ENCODE results near the gene DAB2IP.
"Not testable (repeated sequence)": the region's sequence is repeated elsewhere in the genome, so short reads cannot be mapped to it uniquely, and the experiment has no call there.

DAB2IP gene

DNA sequence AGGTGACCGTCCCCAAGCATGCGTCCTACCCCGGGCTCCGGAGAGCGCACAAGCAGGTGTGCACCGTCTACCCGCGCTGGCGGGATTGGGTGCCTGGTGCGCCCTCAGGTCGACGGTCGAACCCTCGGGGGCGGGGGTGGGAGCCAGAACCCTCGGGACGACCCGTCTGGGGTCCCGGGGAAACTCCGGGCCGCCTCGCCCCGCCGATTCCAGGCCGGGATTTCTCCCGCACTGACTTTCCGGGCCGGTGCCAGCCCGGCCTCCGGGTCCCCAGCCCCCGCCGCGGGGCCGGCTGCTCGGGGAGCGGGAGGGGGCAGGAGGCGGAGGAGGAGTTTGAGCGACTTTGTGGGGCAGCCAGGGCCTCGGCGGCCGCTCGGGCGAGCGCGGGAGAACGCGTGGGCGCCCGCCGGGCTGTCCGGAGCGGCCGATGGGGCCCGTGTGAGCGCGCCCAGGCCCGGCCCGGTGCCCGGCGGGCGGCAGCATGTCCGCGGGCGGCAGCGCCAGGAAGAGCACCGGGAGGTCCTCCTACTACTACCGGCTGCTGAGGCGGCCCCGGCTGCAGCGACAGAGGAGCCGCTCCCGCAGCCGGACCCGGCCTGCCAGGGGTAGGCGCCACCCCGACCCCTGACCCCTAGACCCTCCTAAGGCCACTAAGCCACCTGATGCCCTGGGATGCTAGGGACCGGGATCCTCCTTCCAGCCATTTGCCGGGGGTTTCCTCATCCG lies at the start of gene DAB2IP:
TSS of gene DAB2IP (plus strand) at position 340 of the 726 bp plus-strand sequence. CDS start at position 482, 142 bp downstream.
- peak; percentile 4 for DNase-seq
- in situ Hi-C loops (cut with HindIII; ENCODE audit: low pct_ligation_motif_present, low pct_unique_long_range_greater_than_20kb, low sequenced_read_pairs), result loop anchor here (25.0 kb wide), 1 partner anchor 89 kb away; no protein-coding TSS in a partner anchor

- in situ Hi-C loops (cut with HindIII; ENCODE audit: low pct_ligation_motif_present, low pct_unique_long_range_greater_than_20kb, low sequenced_read_pairs), result no loop called here
These were observed 48.4 kb upstream of the DAB2IP start for GRCh38 chr9:121603028-121603427.

DNA sequence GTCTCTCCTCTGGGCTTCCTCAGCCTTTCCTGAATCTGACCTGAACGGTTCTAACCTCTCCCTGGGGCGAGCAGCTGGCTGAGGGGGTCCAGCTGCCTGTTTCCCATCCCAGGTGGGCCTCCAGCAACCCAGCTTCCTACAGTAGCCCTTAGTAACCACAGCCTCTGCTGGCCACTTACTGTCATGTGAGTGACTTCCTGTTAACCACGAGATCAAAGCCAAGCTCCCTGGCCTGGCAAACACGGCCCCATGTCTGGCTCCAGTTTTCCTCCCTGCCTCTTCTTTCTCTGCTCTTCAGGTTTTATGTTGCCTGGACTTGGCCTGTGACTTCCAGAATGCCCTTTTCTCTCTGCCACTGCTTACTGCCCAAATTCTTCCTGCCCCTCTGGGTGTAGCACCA lies 47.2 kb upstream of the DAB2IP start:
- no peak for DNase-seq
- in situ Hi-C loops (cut with HindIII; ENCODE audit: low pct_ligation_motif_present, low pct_unique_long_range_greater_than_20kb, low sequenced_read_pairs), result no loop called here

More at GRCh38 chr9:121603028-121603427, 48.4 kb upstream of the DAB2IP start:
- DNase-seq, result no peak

GRCh38 chr9:121604654-121605053 lies 46.8 kb upstream of the DAB2IP start:
- in situ Hi-C loops (cut with HindIII; ENCODE audit: low pct_ligation_motif_present, low pct_unique_long_range_greater_than_20kb, low sequenced_read_pairs), result no loop called here
- DNase-seq, result no peak

DNA sequence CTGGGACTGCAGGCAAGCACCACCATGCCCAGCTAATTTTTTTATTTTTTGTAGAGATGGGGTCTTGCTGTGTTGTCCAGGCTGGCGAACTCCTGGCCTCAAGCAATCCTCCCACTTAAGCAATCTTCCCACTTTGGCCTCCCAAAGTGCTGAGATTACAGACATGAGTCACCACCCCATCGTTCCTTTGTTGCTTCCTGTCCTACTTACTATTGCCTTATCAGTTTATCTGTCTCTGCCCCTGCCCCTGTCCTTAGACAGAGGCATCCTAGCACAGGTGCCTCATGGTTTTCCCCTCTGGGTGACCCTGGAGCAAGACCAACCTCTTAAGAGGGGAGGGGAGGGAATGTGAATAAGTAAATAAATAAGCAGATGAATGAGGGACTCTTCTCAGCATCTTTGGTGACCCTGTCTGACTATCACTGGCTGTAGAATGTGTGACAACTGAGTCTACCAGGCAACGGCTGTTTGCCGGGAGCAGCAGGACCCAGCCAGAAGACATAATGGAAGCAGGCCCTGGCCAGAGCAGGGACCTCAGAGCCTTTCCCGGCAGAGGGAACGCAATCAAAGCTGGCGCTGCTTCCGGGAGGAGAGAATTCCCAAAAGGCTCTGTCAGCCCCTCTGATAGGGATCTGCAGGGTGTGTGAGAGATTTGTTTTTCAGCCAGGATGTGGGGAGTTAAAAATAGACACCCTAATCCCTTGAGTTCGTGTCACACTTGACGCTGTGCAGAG lies 43.8 kb upstream of the DAB2IP start:
- in situ Hi-C loops (cut with HindIII; ENCODE audit: low pct_ligation_motif_present, low pct_unique_long_range_greater_than_20kb, low sequenced_read_pairs), result no loop called here
- no peak for DNase-seq

- no peak for DNase-seq
- in situ Hi-C loops (cut with HindIII; ENCODE audit: low pct_ligation_motif_present, low pct_unique_long_range_greater_than_20kb, low sequenced_read_pairs), result no loop called here
These were observed 43.1 kb upstream of the DAB2IP start for GRCh38 chr9:121608168-121608853.

- in situ Hi-C loops (cut with HindIII; ENCODE audit: low pct_ligation_motif_present, low pct_unique_long_range_greater_than_20kb, low sequenced_read_pairs), result no loop called here
- peak; percentile 53 for DNase-seq
These were observed 41.4 kb upstream of the DAB2IP start for GRCh38 chr9:121609822-121610637.

DNA sequence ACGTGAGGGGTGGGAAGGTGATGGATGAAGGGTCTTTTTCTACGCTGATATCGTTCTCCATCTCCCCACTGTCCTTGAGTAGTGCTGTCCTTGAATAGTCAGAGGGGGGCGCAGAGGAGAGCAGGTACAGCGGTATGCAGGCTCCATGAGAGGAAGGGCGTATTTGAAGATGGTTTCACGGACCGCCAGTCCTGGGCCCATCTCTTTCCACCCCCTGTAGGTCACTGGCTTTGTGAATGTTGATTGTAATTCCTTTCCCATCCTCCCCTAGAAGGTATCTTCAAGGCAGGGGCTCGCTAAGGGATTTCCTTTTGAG lies 40.8 kb upstream of the DAB2IP start:
- DNase-seq, result no peak
- in situ Hi-C loops (cut with HindIII; ENCODE audit: low pct_ligation_motif_present, low pct_unique_long_range_greater_than_20kb, low sequenced_read_pairs), result no loop called here

- in situ Hi-C loops (cut with HindIII; ENCODE audit: low pct_ligation_motif_present, low pct_unique_long_range_greater_than_20kb, low sequenced_read_pairs), result no loop called here
- DNase-seq, result no peak
These were observed 38.9 kb upstream of the DAB2IP start for GRCh38 chr9:121612511-121612998.

- DNase-seq, result no peak
- in situ Hi-C loops (cut with HindIII; ENCODE audit: low pct_ligation_motif_present, low pct_unique_long_range_greater_than_20kb, low sequenced_read_pairs), result no loop called here
These were observed 38.3 kb upstream of the DAB2IP start for GRCh38 chr9:121613009-121613752.

GRCh38 chr9:121616123-121616755 lies 35.2 kb upstream of the DAB2IP start:
- no peak for DNase-seq
- in situ Hi-C loops (cut with HindIII; ENCODE audit: low pct_ligation_motif_present, low pct_unique_long_range_greater_than_20kb, low sequenced_read_pairs), result no loop called here

DNA sequence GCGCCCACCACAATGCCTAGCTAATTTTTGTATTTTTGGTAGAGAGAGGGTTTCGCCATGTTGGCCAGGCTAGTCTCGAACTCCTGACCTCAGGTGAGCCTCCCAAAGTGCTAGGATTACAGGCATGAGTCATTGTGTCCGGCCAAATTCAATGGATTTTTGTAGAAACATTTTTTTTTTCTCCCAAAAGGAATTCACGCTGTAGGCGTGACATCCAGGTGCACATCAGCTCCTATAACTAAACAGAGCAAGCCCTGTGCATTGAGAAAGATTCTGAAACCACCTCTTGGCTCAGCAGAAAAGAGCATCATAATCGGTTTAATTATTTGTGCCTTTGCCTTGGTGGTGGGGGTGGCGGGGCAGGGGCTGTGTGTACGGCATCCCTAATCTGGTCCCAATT lies 32.9 kb upstream of the DAB2IP start:
- in situ Hi-C loops (cut with HindIII; ENCODE audit: low pct_ligation_motif_present, low pct_unique_long_range_greater_than_20kb, low sequenced_read_pairs), result no loop called here
- no peak for DNase-seq

GRCh38 chr9:121618910-121619309 lies 32.5 kb upstream of the DAB2IP start:
- DNase-seq; in situ Hi-C loops (cut with HindIII; ENCODE audit: low pct_ligation_motif_present, low pct_unique_long_range_greater_than_20kb, low sequenced_read_pairs): not testable (repeated sequence)

DNA sequence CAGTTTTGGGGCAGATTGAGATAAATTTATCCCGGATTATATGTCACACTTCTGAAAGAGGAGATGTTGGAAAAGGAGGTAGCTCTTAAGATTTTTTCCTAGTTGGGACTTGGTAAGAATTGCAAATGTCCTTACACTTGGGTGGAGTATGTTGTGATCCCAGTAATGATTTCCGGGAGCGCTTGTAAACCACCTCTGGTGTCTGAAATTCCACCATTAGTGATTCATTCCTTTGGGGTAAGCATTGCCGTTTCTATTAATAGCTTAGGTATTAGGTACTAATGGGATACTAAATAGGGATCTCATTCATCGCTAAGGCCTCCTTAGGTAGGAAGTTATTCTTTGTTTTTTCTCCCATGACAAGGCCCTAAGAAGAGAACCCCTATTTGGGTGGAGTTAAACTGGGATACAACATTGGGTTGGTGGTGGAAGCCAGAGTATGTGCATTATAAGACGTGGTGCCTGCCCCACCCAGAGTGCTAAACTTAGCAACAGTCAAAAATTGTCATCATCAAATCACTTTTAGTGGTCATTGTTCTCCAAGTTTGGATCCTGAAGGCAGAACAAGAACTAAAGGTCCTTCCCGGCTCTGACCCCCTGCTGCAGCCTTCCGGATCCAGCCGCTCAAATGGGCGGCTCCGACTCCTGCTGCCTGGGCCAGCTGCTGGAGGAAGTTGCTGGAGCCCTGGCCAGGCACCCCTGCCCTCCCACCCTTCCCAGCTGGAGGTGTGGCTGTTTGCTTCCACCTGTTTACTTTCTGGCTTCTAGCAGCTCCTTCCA lies 31.7 kb upstream of the DAB2IP start:
- no peak for DNase-seq
- in situ Hi-C loops (cut with HindIII; ENCODE audit: low pct_ligation_motif_present, low pct_unique_long_range_greater_than_20kb, low sequenced_read_pairs), result no loop called here

- no peak for DNase-seq
- in situ Hi-C loops (cut with HindIII; ENCODE audit: low pct_ligation_motif_present, low pct_unique_long_range_greater_than_20kb, low sequenced_read_pairs), result no loop called here
These were observed 31.1 kb upstream of the DAB2IP start for GRCh38 chr9:121620325-121620673.

DNA sequence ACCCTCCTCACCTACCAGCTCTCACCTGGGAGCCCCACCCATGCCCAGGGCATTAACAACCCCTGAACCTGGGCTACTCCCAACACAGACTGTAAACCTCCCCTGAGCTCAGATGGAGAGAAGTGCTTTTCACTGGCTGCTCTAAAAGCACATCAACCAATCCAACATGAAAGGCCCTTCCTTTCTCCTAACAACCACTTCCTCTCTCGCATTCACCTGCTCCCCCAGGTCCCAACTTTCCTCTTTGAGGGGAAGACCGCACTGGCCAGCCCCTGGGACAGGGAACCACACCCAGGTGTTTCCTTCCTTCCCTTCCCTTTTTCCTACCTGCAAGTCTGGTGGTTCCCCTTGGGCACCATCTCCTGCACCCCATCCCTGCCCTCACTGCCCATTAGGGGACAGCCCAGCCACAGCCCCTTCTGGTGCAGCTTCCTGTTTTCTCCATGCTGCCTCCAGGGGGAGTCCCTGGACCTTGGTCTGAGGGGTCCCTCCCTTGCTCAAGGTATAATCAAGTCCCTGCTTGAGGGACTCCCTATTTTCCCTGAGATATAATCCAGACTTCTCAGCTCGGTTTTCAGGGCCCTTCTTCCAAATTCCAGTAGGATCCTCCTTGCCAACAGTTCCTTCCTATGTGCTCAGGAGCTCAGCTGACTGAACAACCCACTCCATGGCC lies 30.5 kb upstream of the DAB2IP start:
- DNase-seq, result peak; percentile 32
- in situ Hi-C loops (cut with HindIII; ENCODE audit: low pct_ligation_motif_present, low pct_unique_long_range_greater_than_20kb, low sequenced_read_pairs), result no loop called here
